OCI-LY1 (cell line): Measurements from ENCODE around the gene TMEM150C.

Source experiments
- CTCF ChIP-seq: fragments of 200-600 bp; sonication (generic), shearing (Covaris generic); IDR thresholded peaks from 2 replicates; pipeline ENCODE4 v1.5.1; 2017; ENCODE audit warnings: mild to moderate bottlenecking, antibody characterized with exemption, low read length, moderate library complexity, mixed read lengths
- EZH2 ChIP-seq: fragments of 200-600 bp; sonication (generic), shearing (Covaris generic); IDR thresholded peaks from 2 replicates; pipeline ENCODE4 v1.8.0; 2017; ENCODE audit warnings: borderline replicate concordance, mixed run types, mild to moderate bottlenecking, antibody characterized with exemption, low read length, moderate library complexity, mixed read lengths

GRCh38 chr4:82577451-82577850, 15.7 kb upstream of the TMEM150C start:
- TF ChIP-seq CTCF (no peak), EZH2 (no peak)
